Small intestine (tissue), 7 donors: Measurements from ENCODE around the gene DNAI1. TPM values are rescaled to one million over a fixed set of nuclear protein-coding genes. Genes with fewer than 3 reads are reported as not detected.

Experiments used
- DNase-seq, 2 donors: peaks; one replicate each; pipeline versions ENCODE4 v3.0.0 to v3.0.0-alpha.2; 2013
- FAIRE-seq: peaks from 2 replicates; lab custom pipeline; 2012; peaks lifted over from hg19 to GRCh38; lab: Jason Lieb, UNC
- H3K27ac ChIP-seq, 3 donors: one replicate each; pipeline ENCODE4 v1.5.1; 2013; ENCODE audit warnings: low read length in 2 of 3, mild to moderate bottlenecking in 2 of 3, control low read depth in 1 of 3, inconsistent platforms in 1 of 3, low read depth in 1 of 3, moderate library complexity in 1 of 3
- H3K27me3 ChIP-seq, 3 donors: one replicate each; pipeline ENCODE4 v1.6.1; 2013; ENCODE audit warnings: low read length in 3 of 3, inconsistent platforms in 1 of 3; ENCODE audit not compliant: control insufficient read depth in 3 of 3, insufficient read depth in 3 of 3
- H3K36me3 ChIP-seq, 3 donors: one replicate each; pipeline ENCODE4 v1.6.1; 2013; ENCODE audit warnings: low read length in 3 of 3, inconsistent platforms in 1 of 3, low read depth in 1 of 3, mild to moderate bottlenecking in 1 of 3, moderate library complexity in 1 of 3; ENCODE audit not compliant: control insufficient read depth in 3 of 3, insufficient read depth in 2 of 3
- H3K4me1 ChIP-seq, 3 donors: one replicate each; pipeline ENCODE4 v1.6.1; 2013; ENCODE audit warnings: low read length in 2 of 3, inconsistent platforms in 1 of 3, low read depth in 1 of 3, mild to moderate bottlenecking in 1 of 3, moderate library complexity in 1 of 3; ENCODE audit not compliant: control insufficient read depth in 3 of 3, insufficient read depth in 2 of 3
- H3K4me3 ChIP-seq, 3 donors: one replicate each; pipeline ENCODE4 v1.5.1; 2013; ENCODE audit warnings: low read length in 3 of 3, control low read depth in 1 of 3, inconsistent platforms in 1 of 3, low read depth in 1 of 3, mild to moderate bottlenecking in 1 of 3, moderate library complexity in 1 of 3
- H3K9me3 ChIP-seq, 2 donors: one replicate each; pipeline ENCODE4 v1.6.1; 2013; ENCODE audit warnings: low read depth in 1 of 2, low read length in 1 of 2; ENCODE audit not compliant: control insufficient read depth in 2 of 2, insufficient read depth in 1 of 2
- WGBS, 3 donors: extraction: QIAGEN DNeasy Blood & Tissue Kit; methylation state at CpG; one replicate each; pipeline ENCODE4 v1.1.7; 2013; 5-methylcytosine and 5-hydroxymethylcytosine counted together
- polyA plus RNA-seq, 4 donors: library from polyadenylated mRNA; stranded (reverse) in 3 of 4; unstranded in 1 of 4; fragments of 200-250 nt in 3 of 4; fragments of 120-200 nt in 1 of 4; gene quantifications; one replicate each; pipeline versions ENCODE4 v1.2.1 to v1.2.3, GENCODE V29; 2013
- donor health status: healthy with polysubstance abuse.
- donor health status: control.
- donor health status: control.
- donor health status: Bipolar disorder and iron deficiency.
- donor health status: healthy.

DNAI1 gene
- polyA plus RNA-seq, 4 donors = 0.22 TPM; not detected in 3

DNA sequence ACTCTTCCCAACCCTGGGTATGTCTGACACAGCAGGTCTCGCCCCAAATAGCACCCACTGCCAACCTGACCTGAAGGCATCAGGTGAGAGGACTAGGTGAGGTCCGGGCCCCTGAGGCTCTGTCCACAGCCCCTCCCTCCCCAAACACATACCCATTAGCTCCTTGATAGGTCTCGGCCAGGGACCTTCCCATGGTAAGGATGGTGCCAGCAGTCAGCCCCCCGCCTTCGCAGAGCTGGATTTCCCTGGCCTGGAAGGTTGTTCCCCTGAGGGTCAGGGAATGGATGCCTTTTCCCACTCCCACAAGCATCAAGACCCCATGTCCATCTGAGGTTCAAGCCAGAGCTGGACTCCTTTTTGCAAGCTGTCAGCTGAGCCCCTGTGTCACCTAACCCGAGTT lies 61.5 kb downstream of the DNAI1 start:
- no peaks in the 10 kb centered on the region for H3K36me3 ChIP-seq
- H3K9me3 ChIP-seq = no peaks in the 10 kb centered on the region
- no peak for DNase-seq
- no peak for FAIRE-seq
- H3K4me3 ChIP-seq = no peak overlapping the region
- peaks cover 0 to 48% (median 0%) of the 10 kb centered on the region in 3 donors for H3K27me3 ChIP-seq
- peaks cover 0 to 10% (median 2%) of the 10 kb centered on the region in 3 donors for H3K4me1 ChIP-seq
- H3K27ac ChIP-seq = no peak overlapping the region
- WGBS, 3 donors = 80 to 89% (median 83%) methylated on average over 6 of the region's 6 CpGs

- DNase-seq = no peak
- H3K36me3 ChIP-seq = no peaks in the 10 kb centered on the region
- peaks cover 0 to 53% (median 0%) of the 10 kb centered on the region in 3 donors for H3K27me3 ChIP-seq
- WGBS, 3 donors = 87 to 93% (median 89%) methylated on average over 6 of the region's 6 CpGs
- no peak for FAIRE-seq
- peaks cover 0 to 10% (median 2%) of the 10 kb centered on the region in 3 donors for H3K4me1 ChIP-seq
- no peaks in the 10 kb centered on the region for H3K9me3 ChIP-seq
- H3K27ac ChIP-seq = no peak overlapping the region
- H3K4me3 ChIP-seq = no peak overlapping the region
These were observed 62.1 kb downstream of the DNAI1 start for GRCh38 chr9:34520505-34521385.

DNA sequence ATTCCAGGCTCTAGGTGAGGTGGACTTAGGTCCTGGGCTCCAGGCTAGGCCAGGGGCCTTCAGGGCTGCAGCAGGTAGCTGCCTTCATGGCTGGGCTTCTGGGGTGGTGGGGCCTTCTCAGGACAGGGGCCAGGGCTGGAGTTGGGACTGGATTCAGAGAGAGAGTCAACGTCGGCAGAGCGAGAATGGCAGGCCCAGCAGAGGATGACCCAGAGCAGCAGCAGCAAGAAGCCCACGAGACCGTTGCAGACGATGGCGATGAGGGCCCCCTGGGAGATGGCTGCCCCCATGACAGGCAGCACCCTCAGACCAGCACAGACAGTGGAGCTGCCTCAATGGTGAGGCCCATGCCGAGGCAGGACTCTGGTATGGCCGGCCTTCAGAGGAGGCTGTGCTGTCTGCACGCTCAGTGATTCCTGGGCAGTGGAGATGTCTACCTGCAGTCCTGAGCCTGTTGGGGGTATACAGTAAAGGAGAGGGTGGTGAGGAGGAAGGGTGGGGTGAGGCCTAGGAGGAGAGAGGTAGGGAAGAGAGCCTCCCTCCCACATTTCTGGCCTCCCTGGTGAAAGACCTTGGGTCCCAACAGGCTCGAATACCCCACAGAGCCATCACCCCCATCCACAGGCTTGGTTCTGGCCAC lies 62.9 kb downstream of the DNAI1 start:
- 94 to 96% (median 95%) methylated on average over 10 to 11 of the region's 11 CpGs for WGBS, 3 donors
- peaks cover 0 to 56% (median 0%) of the 10 kb centered on the region in 3 donors for H3K27me3 ChIP-seq
- no peak overlapping the region for H3K27ac ChIP-seq
- H3K4me1 ChIP-seq = peaks cover 0 to 10% (median 2%) of the 10 kb centered on the region in 3 donors
- H3K4me3 ChIP-seq = no peak overlapping the region
- DNase-seq (no peak), FAIRE-seq (no peak)
- H3K36me3 ChIP-seq = no peaks in the 10 kb centered on the region
- H3K9me3 ChIP-seq = no peaks in the 10 kb centered on the region

- H3K27ac ChIP-seq = no peak overlapping the region
- peaks cover 0 to 10% (median 2%) of the 10 kb centered on the region in 3 donors for H3K4me1 ChIP-seq
- peak overlapping the region; percentile 5 to 44 (median 41) for H3K4me3 ChIP-seq
- DNase-seq = no peak
- peaks cover 0 to 56% (median 0%) of the 10 kb centered on the region in 3 donors for H3K27me3 ChIP-seq
- 13 to 21% (median 18%) methylated on average over 24 to 31 of the region's 31 CpGs for WGBS, 3 donors
- FAIRE-seq = no peak
- H3K36me3 ChIP-seq = no peaks in the 10 kb centered on the region
- H3K9me3 ChIP-seq = no peaks in the 10 kb centered on the region
These were observed 63.7 kb downstream of the DNAI1 start for GRCh38 chr9:34522091-34522887.

DNA sequence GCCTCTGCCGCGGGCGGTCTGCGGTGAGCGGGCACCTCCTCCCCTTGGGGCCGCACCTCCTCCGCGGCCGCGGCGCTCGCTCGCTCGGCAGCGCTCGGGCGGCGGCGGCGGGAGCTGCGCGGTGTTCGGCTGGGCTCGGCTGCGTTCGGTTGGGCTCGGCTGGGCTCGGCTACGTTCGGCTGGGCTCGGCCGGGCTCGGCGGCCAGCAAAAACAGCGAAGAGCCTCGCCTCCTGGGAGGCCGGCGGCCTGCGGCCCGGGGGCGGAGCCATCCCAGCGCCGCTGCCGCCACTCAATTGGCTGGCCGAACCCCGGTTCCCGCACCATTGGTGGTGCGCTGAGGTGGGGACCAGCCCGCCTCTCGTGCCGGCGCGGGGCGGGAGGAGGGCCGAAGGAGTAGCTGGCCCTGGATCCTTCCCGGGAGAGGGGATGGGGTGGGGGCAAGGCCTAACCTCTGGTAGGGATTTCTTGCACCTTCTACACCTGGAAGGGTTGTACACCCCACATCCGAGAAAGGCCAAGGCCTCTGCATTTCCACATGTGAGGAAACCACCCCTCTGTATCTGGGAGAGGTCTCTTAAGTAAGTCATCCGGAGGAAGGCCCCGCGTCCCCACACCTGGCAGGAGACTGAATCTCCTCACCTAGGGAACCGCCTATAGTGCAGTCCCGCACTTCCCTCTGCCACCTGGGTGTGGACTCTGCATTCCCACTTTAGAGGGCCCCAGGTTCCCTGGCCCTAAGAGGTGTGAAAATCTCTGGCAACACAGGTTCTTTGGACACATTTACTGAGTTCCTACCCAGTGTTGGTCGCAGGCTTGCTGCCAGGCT lies 64.6 kb downstream of the DNAI1 start, which contains the start of gene ENHO:
TSS of gene ENHO (minus strand) at position 20 of the 827 bp plus-strand sequence. CDS start 1,295 bp downstream, outside the sequence.
- Histone ChIP-seq H3K4me3 (peak within 1 kb of the TSS; percentile 5 to 44 (median 41)), H3K9me3 (no peaks in the 10 kb centered on the region), H3K36me3 (no peaks in the 10 kb centered on the region), H3K27ac (no peak within 1 kb of the TSS), H3K4me1 (peaks cover 0 to 10% (median 2%) of the 10 kb centered on the region in 3 donors), H3K27me3 (peaks cover 0 to 50% (median 0%) of the 10 kb centered on the region in 3 donors)
- WGBS, 3 donors = 3 to 6% (median 3%) methylated on average over 32 to 63 of the region's 63 CpGs
- no peak for FAIRE-seq
- DNase-seq = peak; percentile 84 to 97

GRCh38 chr9:34524349-34524748 lies 65.7 kb downstream of the DNAI1 start:
- H3K36me3 ChIP-seq = no peaks in the 10 kb centered on the region
- 88 to 92% (median 89%) methylated on average over 3 of the region's 3 CpGs for WGBS, 3 donors
- peaks cover 0 to 45% (median 0%) of the 10 kb centered on the region in 3 donors for H3K27me3 ChIP-seq
- H3K4me3 ChIP-seq = no peak overlapping the region
- peaks cover 0 to 10% (median 2%) of the 10 kb centered on the region in 3 donors for H3K4me1 ChIP-seq
- DNase-seq = no peak
- no peak overlapping the region for H3K27ac ChIP-seq
- no peak for FAIRE-seq
- H3K9me3 ChIP-seq = no peaks in the 10 kb centered on the region

DNA sequence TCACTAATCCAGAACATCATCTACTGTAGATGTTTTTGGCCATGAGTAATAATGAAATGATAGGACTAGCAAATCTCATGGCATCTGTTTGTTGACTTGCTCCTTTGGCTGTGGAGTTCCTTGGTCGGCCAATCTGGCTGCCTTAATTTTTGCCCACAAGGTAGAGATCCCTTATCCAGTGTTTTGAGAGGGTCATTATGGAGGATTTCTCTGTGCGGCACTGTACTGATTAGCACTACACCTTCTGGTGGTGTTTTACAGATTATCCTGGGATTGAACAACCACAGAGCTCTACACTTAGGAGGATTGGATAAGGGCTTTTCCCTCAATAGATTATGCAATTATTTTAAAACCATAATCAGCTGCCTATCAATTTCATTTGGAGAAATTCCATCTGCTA lies 67.4 kb downstream of the DNAI1 start:
- Histone ChIP-seq H3K9me3 (no peaks in the 10 kb centered on the region), H3K4me1 (peaks cover 0 to 10% (median 2%) of the 10 kb centered on the region in 3 donors), H3K4me3 (no peak overlapping the region), H3K36me3 (no peaks in the 10 kb centered on the region), H3K27me3 (peaks cover 0 to 33% (median 0%) of the 10 kb centered on the region in 3 donors), H3K27ac (no peak overlapping the region)
- WGBS, 3 donors = 75 to 83% (median 80%) methylated on average over 2 of the region's 2 CpGs
- FAIRE-seq (no peak), DNase-seq (no peak)
